ENCODE measurements around the gene SGSM2.

The SGSM2 gene

GRCh38 chr17:2336215-2336851 lies 968 bp upstream of the SGSM2 start, which contains the start of gene TSR1:
TSR1 (minus strand) TSS chr17:2336457; CDS start chr17:2336427, 30 bp downstream.
- peak; percentile 92 for DNase-seq (ENCODE audit: low spot score)

GRCh38 chr17:2337544-2338314 lies 428 bp downstream of the SGSM2 start:
- DNase-seq (ENCODE audit: low spot score) = peak; percentile 55

GRCh38 chr17:2338315-2338657 lies 985 bp downstream of the SGSM2 start:
- DNase-seq (ENCODE audit: low spot score) = no peak

- no peak for DNase-seq (ENCODE audit: low spot score)
Observed at GRCh38 chr17:2343421-2343820, 6.1 kb downstream of the SGSM2 start.

GRCh38 chr17:2344528-2344927 lies 7.2 kb downstream of the SGSM2 start:
- DNase-seq (ENCODE audit: low spot score) = no peak

GRCh38 chr17:2346475-2346874 lies 9.2 kb downstream of the SGSM2 start:
- no peak for DNase-seq (ENCODE audit: low spot score)

GRCh38 chr17:2347805-2348685 lies 10.7 kb downstream of the SGSM2 start:
- peak; percentile 69 for DNase-seq (ENCODE audit: low spot score)

- no peak for DNase-seq (ENCODE audit: low spot score)
Observed at GRCh38 chr17:2351269-2351668, 14.0 kb downstream of the SGSM2 start.

- no peak for DNase-seq (ENCODE audit: low spot score)
Observed at GRCh38 chr17:2354311-2354710, 17.0 kb downstream of the SGSM2 start.

- DNase-seq (ENCODE audit: low spot score) = no peak
Observed at GRCh38 chr17:2357237-2357636, 19.9 kb downstream of the SGSM2 start.

GRCh38 chr17:2357931-2358434 lies 20.7 kb downstream of the SGSM2 start:
- no peak for DNase-seq (ENCODE audit: low spot score)

GRCh38 chr17:2361010-2361760 lies 23.9 kb downstream of the SGSM2 start:
- no peak for DNase-seq (ENCODE audit: low spot score)

GRCh38 chr17:2362016-2362415 lies 24.7 kb downstream of the SGSM2 start:
- no peak for DNase-seq (ENCODE audit: low spot score)

GRCh38 chr17:2362416-2362815 lies 25.1 kb downstream of the SGSM2 start:
- DNase-seq (ENCODE audit: low spot score) = no peak

- DNase-seq (ENCODE audit: low spot score) = no peak
Observed at GRCh38 chr17:2362881-2363280, 25.6 kb downstream of the SGSM2 start.

- DNase-seq (ENCODE audit: low spot score) = no peak
Observed at GRCh38 chr17:2363318-2363717, 26.0 kb downstream of the SGSM2 start.

- DNase-seq (ENCODE audit: low spot score) = no peak
Observed at GRCh38 chr17:2363851-2364762, 26.8 kb downstream of the SGSM2 start.

- no peak for DNase-seq (ENCODE audit: low spot score)
Observed at GRCh38 chr17:2364763-2365116, 27.4 kb downstream of the SGSM2 start.

- no peak for DNase-seq (ENCODE audit: low spot score)
Observed at GRCh38 chr17:2365132-2365531, 27.8 kb downstream of the SGSM2 start.

GRCh38 chr17:2366747-2367494 lies 29.6 kb downstream of the SGSM2 start:
- no peak for DNase-seq (ENCODE audit: low spot score)

Data from putamen (tissue), 1 donor.